Upper lobe of left lung (tissue), 6 donors: Measurements from ENCODE around the gene CGREF1. TPM values are rescaled to one million over a fixed set of nuclear protein-coding genes. Genes with fewer than 3 reads are reported as not detected.
A peak's percentile ranks its signal among the peaks of the same experiment; 100 is the strongest.

ENCODE experiments used
- ATAC-seq, 2 donors: fragments of 200-7000 bp; cut with Tn5 transposase; one replicate each; pipeline ENCODE4 v1.9.1; 2022; ENCODE audit warnings: mild to moderate bottlenecking in 2 of 2, moderate library complexity in 2 of 2; ENCODE audit not compliant: low FRiP score in 2 of 2
- DNase-seq, 2 donors: peaks; one replicate each; pipeline ENCODE4 v3.0.0-alpha.2; 2019 to 2020
- H3K27ac ChIP-seq, 4 donors: fragments of 200-600 bp; sonication (generic); one replicate each; pipeline ENCODE4 v1.5.1; 2016 to 2019
- H3K27me3 ChIP-seq, 4 donors: fragments of 200-600 bp; sonication (generic); one replicate each; pipeline ENCODE4 v1.5.1; 2017 to 2019
- H3K36me3 ChIP-seq, 4 donors: fragments of 200-600 bp; sonication (generic); one replicate each; pipeline ENCODE4 v1.5.1; 2016 to 2019
- H3K4me1 ChIP-seq, 4 donors: fragments of 200-600 bp; sonication (generic); one replicate each; pipeline ENCODE4 v1.5.1; 2018 to 2019
- H3K4me3 ChIP-seq, 4 donors: fragments of 200-600 bp; sonication (generic); one replicate each; pipeline ENCODE4 v1.5.1; 2017 to 2019; ENCODE audit warnings: mild to moderate bottlenecking in 2 of 4, moderate library complexity in 1 of 4
- H3K9me3 ChIP-seq, 4 donors: fragments of 200-600 bp; sonication (generic); one replicate each; pipeline ENCODE4 v1.5.1; 2018 to 2019
- CTCF ChIP-seq, 6 experiments: fragments of 450-650 bp in 4 of 6; fragments of 200-600 bp in 2 of 6; sonication (generic) in 2 of 6; IDR thresholded peaks; one replicate each; pipeline ENCODE4 v1.5.1; 2016 to 2019; ENCODE audit warnings: antibody characterized with exemption in 6 of 6
- EP300 ChIP-seq, 4 donors: sonication (generic); formaldehyde crosslinking; IDR thresholded peaks; one replicate each; pipeline ENCODE4 v1.5.1; 2017; ENCODE audit warnings: antibody characterized with exemption in 4 of 4, control low read depth in 2 of 4
- POLR2A ChIP-seq, 4 donors: fragments of 450-650 bp; IDR thresholded peaks; one replicate each; pipeline ENCODE4 v1.5.1; 2016 to 2017; ENCODE audit warnings: antibody characterized with exemption in 4 of 4, mild to moderate bottlenecking in 2 of 4
- POLR2AphosphoS5 ChIP-seq, 2 donors: sonication (generic); formaldehyde crosslinking; IDR thresholded peaks; one replicate each; pipeline ENCODE4 v1.5.1; 2017; ENCODE audit warnings: antibody characterized with exemption in 2 of 2
- WGBS, 2 donors: methylation state at CpG; one replicate each; pipeline ENCODE4 v1.1.5; 2017 to 2018; 5-methylcytosine and 5-hydroxymethylcytosine counted together
- total RNA-seq, 6 donors: library from RNA; depleted of rRNA in 4 of 6; stranded (reverse); fragments of >200 nt in 4 of 6; gene quantifications; one replicate each; pipeline versions ENCODE4 v1.1.0 to v1.2.1, GENCODE V29; 2016 to 2021
- donor health status: DM: no; HTN: no; CAD: no; lungs with moderate emphysema.
- donor health status: DM: no; HTN: yes; CAD: no; lungs with severe emphysema.

The CGREF1 gene
- total RNA-seq, 6 donors from 2014 or later, result 0.79 to 1.2 (median 1.0) TPM; not detected in 3

- H3K27me3 ChIP-seq, result no peaks in the 10 kb centered on the region
- ATAC-seq (no peak), DNase-seq (peak in 1 of 2 donors; percentile 61)
- H3K36me3 ChIP-seq, result peaks cover 0 to 48% (median 18%) of the 10 kb centered on the region in 4 donors
- WGBS, 2 donors, result 80 to 95% methylated on average over 11 of the region's 11 CpGs
- H3K9me3 ChIP-seq, result no peaks in the 10 kb centered on the region
- peaks cover 11 to 19% (median 16%) of the 10 kb centered on the region in 4 donors for H3K4me1 ChIP-seq
- no peak overlapping the region for H3K27ac ChIP-seq
- no peak for TF ChIP-seq POLR2A (IDR thresholded peaks at IDR 0.05)
- TF ChIP-seq POLR2AphosphoS5 (IDR thresholded peaks at IDR 0.05), result no peak
- TF ChIP-seq CTCF (IDR thresholded peaks at IDR 0.05), result no peak
- no peak for TF ChIP-seq EP300 (IDR thresholded peaks at IDR 0.05)
- H3K4me3 ChIP-seq, result no peak overlapping the region
Measured at GRCh38 chr2:27053321-27053720, 65.6 kb downstream of the CGREF1 start.

- DNase-seq, result peak in 1 of 2 donors; percentile 27
- TF ChIP-seq POLR2AphosphoS5 (IDR thresholded peaks at IDR 0.05) (no peak), EP300 (IDR thresholded peaks at IDR 0.05) (no peak), CTCF (IDR thresholded peaks at IDR 0.05) (no peak), POLR2A (IDR thresholded peaks at IDR 0.05) (no peak)
- peaks cover 11 to 19% (median 16%) of the 10 kb centered on the region in 4 donors for H3K4me1 ChIP-seq
- H3K4me3 ChIP-seq, result peak overlapping the region; percentile 83 to 97 (median 94)
- H3K9me3 ChIP-seq, result no peaks in the 10 kb centered on the region
- no peak for ATAC-seq
- peaks cover 0 to 35% (median 17%) of the 10 kb centered on the region in 4 donors for H3K36me3 ChIP-seq
- H3K27ac ChIP-seq, result peak overlapping the region; percentile 73 to 89 (median 86)
- H3K27me3 ChIP-seq, result no peaks in the 10 kb centered on the region
- WGBS, 2 donors, result 19 to 42% methylated on average over 4 to 6 of the region's 24 CpGs
Measured at GRCh38 chr2:27051902-27052645, 66.9 kb downstream of the CGREF1 start.

GRCh38 chr2:27050996-27051901 is 67.7 kb downstream of the CGREF1 start, which contains the start of gene AGBL5:
Gene AGBL5 (plus strand): TSS chr2:27051668. CDS start chr2:27052959, 1,291 bp downstream.
- H3K36me3 ChIP-seq, result peaks cover 0 to 27% (median 15%) of the 10 kb centered on the region in 4 donors
- no peaks in the 10 kb centered on the region for H3K9me3 ChIP-seq
- no peak for TF ChIP-seq EP300 (IDR thresholded peaks at IDR 0.05)
- TF ChIP-seq POLR2A (IDR thresholded peaks at IDR 0.05), result peak in 3 of 4 donors; percentile 52 to 71 (median 58)
- TF ChIP-seq CTCF (IDR thresholded peaks at IDR 0.05), result no peak
- peak; percentile 53 to 82 for TF ChIP-seq POLR2AphosphoS5 (IDR thresholded peaks at IDR 0.05)
- peak within 1 kb of the TSS; percentile 83 to 97 (median 94) for H3K4me3 ChIP-seq
- WGBS, 2 donors, result 0% methylated on average over 21 to 49 of the region's 67 CpGs
- DNase-seq (peak; percentile 96), ATAC-seq (peak; percentile 91 to 92)
- peak within 1 kb of the TSS; percentile 73 to 89 (median 86) for H3K27ac ChIP-seq
- peaks cover 11 to 19% (median 16%) of the 10 kb centered on the region in 4 donors for H3K4me1 ChIP-seq
- H3K27me3 ChIP-seq, result no peaks in the 10 kb centered on the region

Other genes with a start within 250 kb of the CGREF1 start
- 10 to 100 TPM; 13.5 to 61.8 (median 20.1) TPM for gene MAPRE3, start 148.5 kb downstream of the CGREF1 start, total RNA-seq
- 100 to 1,000 TPM in 1 of 6 donors, 10 to 100 TPM in 5; 42.5 to 176 (median 62.0) TPM for gene TMEM214, start 86.2 kb downstream of the CGREF1 start, total RNA-seq
- gene AGBL5, start 67.5 kb downstream of the CGREF1 start, total RNA-seq, result 10 to 100 TPM in 5 of 6 donors, 1 to 10 TPM in 1; 7.8 to 17.6 (median 14.3) TPM
- gene OST4, start 47.5 kb downstream of the CGREF1 start, total RNA-seq, result 100 to 1,000 TPM in 5 of 6 donors, 10 to 100 TPM in 1; 90.4 to 265 (median 176) TPM
- gene EMILIN1, start 40.5 kb downstream of the CGREF1 start, total RNA-seq, result 100 to 1,000 TPM in 2 of 6 donors, 10 to 100 TPM in 4; 20.7 to 158 (median 49.0) TPM
- gene KHK, start 32.4 kb downstream of the CGREF1 start, total RNA-seq, result 10 to 100 TPM in 1 of 6 donors, 1 to 10 TPM in 5; 2.4 to 10.4 (median 6.3) TPM
- gene ABHD1, start 4.7 kb upstream of the CGREF1 start, total RNA-seq, result under 1 TPM in 3 of 6 donors, not detected in 3; 0.10 to 0.30 (median 0.11) TPM
- 100 to 1,000 TPM in 1 of 6 donors, 10 to 100 TPM in 5; 45.7 to 102 (median 66.0) TPM for gene PREB, start 15.5 kb upstream of the CGREF1 start, total RNA-seq
- not detected for gene PRR30, start 20.3 kb upstream of the CGREF1 start, total RNA-seq
- gene TCF23, start 29.9 kb upstream of the CGREF1 start, total RNA-seq, result under 1 TPM in 2 of 6 donors, not detected in 4; 0.13 to 0.20 TPM
- 100 to 1,000 TPM in 4 of 6 donors, 10 to 100 TPM in 2; 53.4 to 126 (median 112) TPM for gene ATRAID, start 92.9 kb upstream of the CGREF1 start, total RNA-seq
- 10 to 100 TPM; 13.6 to 29.6 (median 21.0) TPM for gene SLC5A6, start 93.1 kb upstream of the CGREF1 start, total RNA-seq
- 10 to 100 TPM; 19.8 to 66.0 (median 33.5) TPM for gene CAD, start 98.2 kb upstream of the CGREF1 start, total RNA-seq
- 1 to 10 TPM in 4 of 6 donors, under 1 TPM in 2; 0.20 to 2.3 (median 1.2) TPM for gene SLC30A3, start 143.9 kb upstream of the CGREF1 start, total RNA-seq
- not detected for gene DNAJC5G, start 156.3 kb upstream of the CGREF1 start, total RNA-seq
- gene TRIM54, start 163.3 kb upstream of the CGREF1 start, total RNA-seq, result under 1 TPM in 1 of 6 donors, not detected in 5; 0.49 TPM
- 10 to 100 TPM in 2 of 6 donors, 1 to 10 TPM in 4; 2.6 to 81.7 (median 4.6) TPM for gene UCN, start 189.3 kb upstream of the CGREF1 start, total RNA-seq
- 10 to 100 TPM; 51.2 to 99.3 (median 75.9) TPM for gene MPV17, start 204.0 kb upstream of the CGREF1 start, total RNA-seq
- gene GTF3C2, start 237.6 kb upstream of the CGREF1 start, total RNA-seq, result 100 to 1,000 TPM in 1 of 6 donors, 10 to 100 TPM in 5; 43.9 to 104 (median 48.9) TPM